Esophagus muscularis mucosa (tissue), 4 donors: ENCODE data around the gene ABHD17A. TPM values are rescaled to one million over a fixed set of nuclear protein-coding genes. Genes with fewer than 3 reads are reported as not detected.
A peak's percentile ranks its signal among the peaks of the same experiment; 100 is the strongest.

Source experiments
- DNase-seq: peaks from one replicate; pipeline ENCODE4 v3.0.0-alpha.2; 2017; ENCODE audit errors: extremely low spot score
- H3K27ac ChIP-seq, 4 donors: fragments of 200-600 bp; sonication (generic); replicated peaks in 1 of 4; 1 replicate in 3 of 4; 2 replicates in 1 of 4; pipeline ENCODE4 v1.5.1; 2016 to 2019; ENCODE audit warnings: mild to moderate bottlenecking in 1 of 4
- H3K27me3 ChIP-seq, 4 donors: fragments of 200-600 bp; sonication (generic); one replicate each; pipeline versions ENCODE4 v1.5.1 to v1.6.0; 2016 to 2019
- H3K36me3 ChIP-seq, 4 donors: fragments of 200-600 bp; sonication (generic); one replicate each; pipeline ENCODE4 v1.5.1; 2016 to 2019
- H3K4me1 ChIP-seq, 4 donors: fragments of 200-600 bp; sonication (generic); one replicate each; pipeline ENCODE4 v1.5.1; 2016 to 2019
- H3K4me3 ChIP-seq, 4 donors: fragments of 200-600 bp; sonication (generic); 1 replicate in 2 of 4; 2 replicates in 2 of 4; pipeline ENCODE4 v1.5.1; 2016 to 2019; ENCODE audit warnings: mild to moderate bottlenecking in 4 of 4, moderate library complexity in 1 of 4
- H3K9me3 ChIP-seq, 4 donors: fragments of 200-600 bp; sonication (generic); 1 replicate in 3 of 4; 2 replicates in 1 of 4; pipeline ENCODE4 v1.5.1; 2016 to 2019
- EP300 ChIP-seq: sonication (generic); formaldehyde crosslinking; IDR thresholded peaks from one replicate; pipeline ENCODE4 v1.6.1; 2017; ENCODE audit warnings: antibody characterized with exemption
- POLR2A ChIP-seq: fragments of 450-650 bp; IDR thresholded peaks from one replicate; pipeline ENCODE4 v1.6.1; 2017; ENCODE audit warnings: antibody characterized with exemption, moderate library complexity, mild to moderate bottlenecking, low read depth
- POLR2AphosphoS5 ChIP-seq, 2 donors: sonication (generic); formaldehyde crosslinking; IDR thresholded peaks; one replicate each; pipeline ENCODE4 v1.6.1; 2017; ENCODE audit warnings: antibody characterized with exemption in 2 of 2
- WGBS: methylation state at CpG from one replicate; pipeline ENCODE4 v1.1.5; 2018; 5-methylcytosine and 5-hydroxymethylcytosine counted together
- intact Hi-C: fragments of 100-400 bp; cut with DNase I; formaldehyde crosslinking; loops from one replicate; pipeline ENCODE4 v1.15.1; 2023
- total RNA-seq, 4 donors: library from RNA; depleted of rRNA; stranded (reverse); fragments of >200 nt; gene quantifications; one replicate each; pipeline versions ENCODE4 v1.1.0 to v1.2.1, GENCODE V29; 2016
- TF ChIP-seq, protein P1 (sequence below), 3 experiments: fragments of 200-600 bp in 2 of 3; fragments of 450-650 bp in 1 of 3; sonication (generic) in 2 of 3; IDR thresholded peaks; one replicate each; pipeline ENCODE4 v1.5.1; 2017 to 2019; ENCODE audit warnings: antibody characterized with exemption in 3 of 3, mild to moderate bottlenecking in 2 of 3, moderate library complexity in 1 of 3

Gene ABHD17A
- total RNA-seq, 4 donors from 2014 or later, result 89.7 to 125 (median 102) TPM

DNA sequence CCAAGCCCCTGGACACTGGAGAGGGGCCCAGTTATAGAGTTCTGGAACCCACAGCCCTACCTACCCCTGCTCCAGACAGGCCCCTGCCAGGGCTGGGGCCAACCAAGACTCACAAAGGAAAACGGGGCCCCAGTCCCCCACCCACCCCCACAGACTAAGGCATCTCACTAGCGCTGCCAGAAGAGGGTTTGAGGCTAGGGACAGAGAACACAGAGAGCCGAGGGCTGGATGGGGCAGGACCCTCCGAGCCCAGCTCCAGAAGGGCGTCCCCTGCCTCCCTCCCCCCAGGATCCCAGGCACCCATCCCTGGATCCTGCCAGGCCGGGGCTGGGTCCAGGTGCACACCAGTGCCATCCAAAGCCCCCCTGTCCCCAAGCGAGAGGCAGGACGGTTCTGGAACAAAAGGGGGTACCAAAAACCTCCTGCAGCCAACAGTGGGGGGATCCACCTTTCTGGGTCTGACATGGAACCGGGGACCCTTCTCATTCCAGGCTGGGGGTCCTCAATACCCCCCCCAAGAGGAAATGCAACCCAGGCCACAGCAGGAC is 32.6 kb downstream of the ABHD17A start:
- H3K27me3 ChIP-seq, result peaks cover 0 to 53% (median 5%) of the 10 kb centered on the region in 4 donors
- no peak for DNase-seq
- H3K36me3 ChIP-seq, result peaks cover 0 to 5% (median 0%) of the 10 kb centered on the region in 4 donors
- TF ChIP-seq POLR2A (no peak), EP300 (no peak), POLR2AphosphoS5 (IDR thresholded peaks at IDR 0.05) (no peak)
- TF ChIP-seq, protein P1, sequence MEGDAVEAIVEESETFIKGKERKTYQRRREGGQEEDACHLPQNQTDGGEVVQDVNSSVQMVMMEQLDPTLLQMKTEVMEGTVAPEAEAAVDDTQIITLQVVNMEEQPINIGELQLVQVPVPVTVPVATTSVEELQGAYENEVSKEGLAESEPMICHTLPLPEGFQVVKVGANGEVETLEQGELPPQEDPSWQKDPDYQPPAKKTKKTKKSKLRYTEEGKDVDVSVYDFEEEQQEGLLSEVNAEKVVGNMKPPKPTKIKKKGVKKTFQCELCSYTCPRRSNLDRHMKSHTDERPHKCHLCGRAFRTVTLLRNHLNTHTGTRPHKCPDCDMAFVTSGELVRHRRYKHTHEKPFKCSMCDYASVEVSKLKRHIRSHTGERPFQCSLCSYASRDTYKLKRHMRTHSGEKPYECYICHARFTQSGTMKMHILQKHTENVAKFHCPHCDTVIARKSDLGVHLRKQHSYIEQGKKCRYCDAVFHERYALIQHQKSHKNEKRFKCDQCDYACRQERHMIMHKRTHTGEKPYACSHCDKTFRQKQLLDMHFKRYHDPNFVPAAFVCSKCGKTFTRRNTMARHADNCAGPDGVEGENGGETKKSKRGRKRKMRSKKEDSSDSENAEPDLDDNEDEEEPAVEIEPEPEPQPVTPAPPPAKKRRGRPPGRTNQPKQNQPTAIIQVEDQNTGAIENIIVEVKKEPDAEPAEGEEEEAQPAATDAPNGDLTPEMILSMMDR (IDR thresholded peaks at IDR 0.05), result no peak
- H3K4me3 ChIP-seq, result no peak overlapping the region
- no peaks in the 10 kb centered on the region for H3K9me3 ChIP-seq
- H3K27ac ChIP-seq, result no peak overlapping the region
- peaks cover 49 to 74% (median 62%) of the 10 kb centered on the region in 4 donors for H3K4me1 ChIP-seq
- WGBS, result 96% methylated on average over 4 of the region's 9 CpGs
- intact Hi-C loops, result no loop called here

DNA sequence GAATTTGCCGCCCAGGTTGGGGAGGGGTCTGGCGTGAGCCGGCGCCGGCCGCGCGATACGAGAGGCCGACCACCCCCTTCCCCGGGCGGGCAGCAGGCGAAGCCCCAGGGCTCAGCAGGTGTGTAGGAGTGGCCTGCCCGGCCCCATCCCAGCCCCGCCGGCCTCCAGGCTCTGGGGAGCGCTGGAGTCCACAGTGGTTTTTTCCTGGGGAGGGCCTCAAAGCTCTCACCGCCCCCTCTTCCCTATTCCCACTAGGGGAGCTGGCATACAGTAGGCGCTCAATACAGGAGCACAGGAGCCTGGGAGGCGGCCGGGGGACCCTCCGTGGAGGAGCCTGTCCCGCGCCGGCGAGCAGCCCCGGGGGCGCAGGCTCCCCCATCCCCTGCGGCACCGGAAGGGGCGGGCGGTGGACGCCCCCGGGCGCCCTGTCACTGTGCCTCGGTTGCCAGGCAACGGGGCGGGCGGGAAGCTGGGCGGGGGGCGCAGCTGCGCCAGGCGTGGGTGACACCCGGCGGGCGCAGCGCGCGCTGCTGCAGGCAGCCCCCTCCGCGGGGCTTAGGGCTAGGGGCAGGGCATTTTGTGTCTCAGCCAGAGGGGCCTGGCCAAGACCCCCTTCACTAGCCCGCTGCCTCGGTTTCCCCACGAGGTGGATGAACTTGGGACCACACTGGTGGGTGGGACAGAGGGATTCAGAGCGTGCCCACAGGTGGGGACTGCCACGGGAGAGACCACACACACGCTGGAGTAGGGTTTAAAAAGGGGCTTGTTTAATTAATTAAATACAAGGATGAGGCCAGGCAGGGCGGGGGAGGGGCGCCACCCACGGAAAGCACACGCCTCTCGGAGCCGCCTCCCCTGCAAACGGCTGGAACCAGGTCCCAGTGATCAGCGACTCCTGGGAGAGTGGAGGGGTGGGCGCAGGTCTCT is 33.4 kb downstream of the ABHD17A start:
- Histone ChIP-seq H3K9me3 (no peaks in the 10 kb centered on the region), H3K4me3 (no peak overlapping the region), H3K4me1 (peaks cover 49 to 74% (median 62%) of the 10 kb centered on the region in 4 donors), H3K27ac (no peak overlapping the region), H3K27me3 (peaks cover 0 to 47% (median 2%) of the 10 kb centered on the region in 4 donors), H3K36me3 (peaks cover 0 to 5% (median 0%) of the 10 kb centered on the region in 4 donors)
- intact Hi-C loops, result no loop called here
- no peak for TF ChIP-seq POLR2A
- TF ChIP-seq, protein P1 (IDR thresholded peaks at IDR 0.05), result no peak
- no peak for DNase-seq
- 20% methylated on average over 19 of the region's 66 CpGs for WGBS

DNA sequence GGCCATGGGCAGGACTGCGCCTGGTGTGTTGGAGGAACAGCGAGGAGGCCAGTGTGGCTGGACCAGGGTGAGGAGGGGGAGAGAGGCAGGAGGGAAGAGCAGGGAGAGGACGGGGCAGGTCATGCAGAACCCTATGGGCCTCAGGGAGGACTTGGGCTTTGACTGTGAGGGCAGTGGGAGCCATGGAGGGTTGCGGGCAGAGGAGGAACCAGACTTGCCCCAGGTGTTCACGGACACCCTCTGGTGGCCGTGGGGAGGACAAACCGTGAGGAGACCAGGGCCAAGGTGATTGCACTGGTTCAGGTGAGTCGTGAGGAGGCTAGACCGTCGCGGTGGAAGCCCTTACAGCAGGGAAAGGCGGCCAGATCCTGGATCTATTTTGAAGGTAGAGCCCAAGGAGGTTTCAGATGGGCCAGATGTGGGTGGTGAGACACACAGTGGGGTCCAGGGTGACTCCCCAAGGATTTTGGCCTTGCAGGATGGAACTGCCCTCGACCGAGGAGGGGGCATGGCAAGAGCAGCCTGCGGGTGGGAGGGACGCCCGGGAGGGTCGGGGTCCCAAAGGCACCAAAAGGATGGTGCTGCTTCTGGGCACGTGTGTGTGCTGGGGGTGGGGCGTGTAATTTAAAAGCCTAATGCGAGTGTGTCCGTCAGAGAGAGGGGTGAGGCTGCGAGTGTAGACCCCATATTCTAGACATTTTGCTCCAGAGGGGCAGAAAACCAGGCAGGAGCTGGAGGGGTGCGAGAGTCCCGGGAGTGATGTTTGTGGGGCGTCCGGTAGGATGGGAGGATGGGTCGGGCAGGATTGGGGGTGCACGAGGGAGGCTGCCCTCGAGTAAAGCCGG is 34.3 kb downstream of the ABHD17A start:
- intact Hi-C loops, result no loop called here
- DNase-seq, result no peak
- Histone ChIP-seq H3K36me3 (peaks cover 0 to 5% (median 0%) of the 10 kb centered on the region in 4 donors), H3K27me3 (peaks cover 0 to 38% (median 0%) of the 10 kb centered on the region in 4 donors), H3K4me1 (peaks cover 49 to 74% (median 62%) of the 10 kb centered on the region in 4 donors), H3K27ac (no peak overlapping the region), H3K9me3 (no peaks in the 10 kb centered on the region), H3K4me3 (no peak overlapping the region)
- 64% methylated on average over 31 of the region's 31 CpGs for WGBS
- TF ChIP-seq POLR2AphosphoS5 (IDR thresholded peaks at IDR 0.05), result no peak
- no peak for TF ChIP-seq EP300
- peak; percentile 9 for TF ChIP-seq POLR2A
- TF ChIP-seq, protein P1 (IDR thresholded peaks at IDR 0.05), result no peak

DNA sequence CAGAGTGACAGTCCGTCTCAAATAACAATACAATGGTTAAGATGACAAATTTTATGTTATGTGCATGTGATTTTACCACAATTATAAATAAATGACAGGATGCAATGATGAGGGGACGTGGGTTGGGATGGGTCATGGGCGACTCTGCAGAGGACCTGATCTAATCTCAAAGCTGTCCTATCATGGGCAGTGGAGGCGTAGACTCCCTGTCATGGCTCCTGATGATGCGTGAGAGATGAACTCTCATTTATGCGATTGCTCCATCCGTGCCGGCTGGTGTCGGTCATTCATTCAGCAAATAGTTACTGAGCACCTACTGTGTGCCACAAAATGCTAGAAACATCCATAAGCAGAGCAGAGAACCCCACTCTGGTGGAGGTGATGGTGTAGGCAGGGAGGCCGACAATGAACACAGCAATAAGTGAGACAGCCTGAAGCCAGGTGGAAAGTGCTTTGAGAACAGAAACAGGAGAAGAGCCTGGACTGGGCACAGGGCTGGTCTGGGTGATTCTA is 35.4 kb downstream of the ABHD17A start:
- Histone ChIP-seq H3K4me1 (peaks cover 51 to 74% (median 62%) of the 10 kb centered on the region in 4 donors), H3K36me3 (peaks cover 0 to 14% (median 3%) of the 10 kb centered on the region in 4 donors), H3K27me3 (peaks cover 0 to 34% (median 0%) of the 10 kb centered on the region in 4 donors), H3K4me3 (no peak overlapping the region), H3K9me3 (no peaks in the 10 kb centered on the region), H3K27ac (no peak overlapping the region)
- TF ChIP-seq POLR2AphosphoS5 (IDR thresholded peaks at IDR 0.05), result no peak
- TF ChIP-seq, protein P1 (IDR thresholded peaks at IDR 0.05), result no peak
- no peak for TF ChIP-seq POLR2A
- TF ChIP-seq EP300, result no peak
- WGBS, result 90% methylated on average over 10 of the region's 10 CpGs
- intact Hi-C loops, result no loop called here
- DNase-seq, result no peak
